LNCAP (cell line): ENCODE results near the gene MAP1LC3A.

Experiments used
- CTCF ChIP-seq: fragments of 450-650 bp; IDR thresholded peaks from 2 replicates; pipeline ENCODE4 v1.5.1; 2017; ENCODE audit warnings: mild to moderate bottlenecking

The MAP1LC3A gene

GRCh38 chr20:34534391-34535165 is 23.9 kb upstream of the MAP1LC3A start:
- no peak for TF ChIP-seq CTCF

- no peak for TF ChIP-seq CTCF
These were observed 23.1 kb upstream of the MAP1LC3A start for GRCh38 chr20:34535301-34535840.

- TF ChIP-seq CTCF, result no peak
These were observed 22.7 kb upstream of the MAP1LC3A start for GRCh38 chr20:34535857-34536256.

GRCh38 chr20:34536798-34537394 is 21.6 kb upstream of the MAP1LC3A start:
- no peak for TF ChIP-seq CTCF

- TF ChIP-seq CTCF, result no peak
These were observed 20.9 kb upstream of the MAP1LC3A start for GRCh38 chr20:34537651-34538050.

GRCh38 chr20:34538671-34539123 is 19.8 kb upstream of the MAP1LC3A start:
- peak; percentile 90 for TF ChIP-seq CTCF

- no peak for TF ChIP-seq CTCF
These were observed 18.8 kb upstream of the MAP1LC3A start for GRCh38 chr20:34539756-34540155.
